ENCODE data around the gene SOHLH1.

Gene SOHLH1

DNA sequence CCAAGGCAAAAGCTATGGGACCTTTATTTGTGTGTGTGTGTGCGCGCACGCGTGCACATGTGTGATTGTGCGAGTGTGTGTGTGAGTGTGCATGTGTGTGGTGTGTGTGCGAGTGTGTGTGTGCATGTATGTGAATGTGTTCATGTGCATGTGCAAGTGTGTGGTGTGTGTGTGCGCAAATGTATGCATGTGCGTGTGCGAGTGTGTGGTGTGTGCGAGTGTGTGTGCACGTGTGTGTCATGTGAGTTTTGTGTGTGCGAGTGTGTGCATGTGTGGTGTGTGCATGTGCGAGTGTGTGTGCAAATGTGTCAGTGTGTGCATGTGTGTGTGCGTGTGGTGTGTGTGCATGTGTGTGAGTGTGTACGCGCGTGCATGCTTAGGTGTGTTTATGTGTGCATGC, 48.9 kb downstream of the SOHLH1 start:
- peaks cover 6% of the 10 kb centered on the region; the same call in 1 of the 2 replicates for H3K4me1 ChIP-seq (ENCODE audit: control insufficient read depth, insufficient read depth, low read length)
- H3K9ac ChIP-seq (ENCODE audit: low read depth, low read length) = no peak overlapping the region
- no peak overlapping the region for H3K4me3 ChIP-seq (ENCODE audit: low read depth, low read length)
- H3K9me3 ChIP-seq (ENCODE audit: control insufficient read depth, insufficient read depth, low read length) = peaks cover 74% of the 10 kb centered on the region
- H3K36me3 ChIP-seq (ENCODE audit: control insufficient read depth, insufficient read depth, low read length) = no peaks in the 10 kb centered on the region
- no peaks in the 10 kb centered on the region for H3K27me3 ChIP-seq (ENCODE audit: control insufficient read depth, insufficient read depth, low read length)
- no peak overlapping the region for H3K27ac ChIP-seq (ENCODE audit: low read depth, low read length)

DNA sequence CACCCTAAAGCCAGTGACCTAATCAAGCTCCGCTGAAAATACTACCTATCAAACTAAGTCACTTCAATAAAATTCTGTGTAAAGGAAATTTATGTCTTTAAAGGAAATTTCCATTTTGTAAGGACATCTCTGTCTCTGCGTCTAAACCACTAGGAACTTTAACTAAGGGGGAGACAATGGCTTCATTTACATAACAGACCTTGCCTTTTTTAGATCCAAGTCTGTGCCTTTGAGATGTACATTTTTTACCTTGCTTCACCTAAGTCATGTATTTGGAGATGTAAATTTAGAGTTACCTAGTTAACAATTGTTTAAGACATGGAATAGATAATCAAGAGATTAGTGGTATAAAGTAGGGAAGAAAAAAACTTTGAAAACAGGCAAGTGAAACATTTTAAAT, 49.8 kb downstream of the SOHLH1 start:
- H3K4me1 ChIP-seq (ENCODE audit: control insufficient read depth, insufficient read depth, low read length) = peaks cover 6% of the 10 kb centered on the region; the same call in 1 of the 2 replicates
- H3K36me3 ChIP-seq (ENCODE audit: control insufficient read depth, insufficient read depth, low read length) = no peaks in the 10 kb centered on the region
- no peak overlapping the region for H3K9ac ChIP-seq (ENCODE audit: low read depth, low read length)
- H3K4me3 ChIP-seq (ENCODE audit: low read depth, low read length) = 0 out of 2 replicates have a peak overlapping the region, but pooled peaks have one; percentile 0
- H3K27ac ChIP-seq (ENCODE audit: low read depth, low read length) = peak overlapping the region; percentile 76
- H3K27me3 ChIP-seq (ENCODE audit: control insufficient read depth, insufficient read depth, low read length) = no peaks in the 10 kb centered on the region
- H3K9me3 ChIP-seq (ENCODE audit: control insufficient read depth, insufficient read depth, low read length) = peaks cover 83% of the 10 kb centered on the region

DNA sequence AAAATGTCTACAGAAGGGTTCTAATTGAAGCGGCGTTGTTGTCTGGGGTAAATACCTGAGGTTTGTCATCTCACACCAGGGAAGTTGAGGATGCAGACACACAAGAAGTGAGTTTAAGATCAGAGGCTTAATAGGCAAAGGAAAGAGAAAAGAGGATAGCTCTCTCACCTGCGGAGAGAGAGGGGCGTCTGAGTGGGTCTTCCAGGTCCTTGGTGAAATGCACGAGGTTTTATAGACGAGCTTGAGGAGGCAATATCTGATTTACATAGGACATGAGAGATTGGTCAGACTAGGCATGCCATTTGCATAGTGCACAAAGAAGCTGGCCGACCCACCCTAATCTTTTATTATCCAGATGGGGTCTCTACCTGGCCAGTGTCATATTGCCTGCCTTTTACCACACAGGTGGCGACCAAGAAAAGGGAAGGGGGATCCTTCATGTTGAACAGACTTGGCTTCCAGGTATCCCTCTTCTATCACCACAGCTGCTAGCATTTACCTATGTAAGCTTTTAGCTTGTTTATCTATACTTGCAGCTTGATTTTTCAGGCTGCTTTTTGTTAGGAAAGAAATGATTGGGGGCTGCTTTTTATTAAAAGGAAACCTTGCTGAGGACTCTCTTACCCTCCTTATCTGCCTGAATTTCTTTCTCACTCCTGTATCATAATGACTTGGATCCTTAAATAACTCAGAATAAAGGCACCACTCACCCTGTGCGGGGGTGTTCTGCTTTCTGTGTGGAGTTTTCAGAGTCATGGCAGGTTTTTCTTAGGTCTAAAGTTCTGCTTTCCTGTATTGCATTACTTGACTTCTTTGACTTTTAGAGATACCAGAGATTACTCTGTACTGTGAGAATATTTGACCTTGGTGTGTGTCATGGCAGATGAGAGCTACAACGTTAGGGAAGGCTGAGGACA, 50.5 kb downstream of the SOHLH1 start:
- peak overlapping the region; percentile 76 for H3K27ac ChIP-seq (ENCODE audit: low read depth, low read length)
- H3K9ac ChIP-seq (ENCODE audit: low read depth, low read length) = no peak overlapping the region
- H3K9me3 ChIP-seq (ENCODE audit: control insufficient read depth, insufficient read depth, low read length) = peaks cover 85% of the 10 kb centered on the region
- H3K36me3 ChIP-seq (ENCODE audit: control insufficient read depth, insufficient read depth, low read length) = no peaks in the 10 kb centered on the region
- peak overlapping the region; percentile 24; the same call in 1 of the 2 replicates for H3K4me3 ChIP-seq (ENCODE audit: low read depth, low read length)
- peaks cover 6% of the 10 kb centered on the region; the same call in 1 of the 2 replicates for H3K4me1 ChIP-seq (ENCODE audit: control insufficient read depth, insufficient read depth, low read length)
- H3K27me3 ChIP-seq (ENCODE audit: control insufficient read depth, insufficient read depth, low read length) = no peaks in the 10 kb centered on the region

DNA sequence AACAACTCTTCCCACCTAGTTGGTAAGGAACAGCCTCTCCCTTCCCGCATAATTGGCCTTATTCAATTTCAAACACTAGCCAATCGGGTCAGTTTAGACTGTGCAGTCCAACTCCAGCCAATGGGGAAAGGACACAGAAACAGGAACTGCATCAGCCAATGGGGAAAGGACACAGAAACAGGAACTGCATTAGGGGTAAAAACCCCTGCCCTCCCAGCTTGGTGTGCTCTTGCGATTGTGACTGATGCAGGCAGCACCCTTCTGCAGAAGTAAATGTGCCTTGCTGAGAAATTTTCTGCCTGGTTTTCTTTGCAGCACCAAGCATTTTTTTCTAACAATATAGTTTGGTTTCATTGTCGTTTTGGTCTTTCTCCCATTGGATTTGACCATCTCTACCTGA, 51.4 kb downstream of the SOHLH1 start:
- H3K27ac ChIP-seq (ENCODE audit: low read depth, low read length) = no peak overlapping the region
- no peaks in the 10 kb centered on the region for H3K36me3 ChIP-seq (ENCODE audit: control insufficient read depth, insufficient read depth, low read length)
- H3K9me3 ChIP-seq (ENCODE audit: control insufficient read depth, insufficient read depth, low read length) = peaks cover 79% of the 10 kb centered on the region
- no peaks in the 10 kb centered on the region for H3K27me3 ChIP-seq (ENCODE audit: control insufficient read depth, insufficient read depth, low read length)
- H3K4me3 ChIP-seq (ENCODE audit: low read depth, low read length) = peak overlapping the region; percentile 24; the same call in 1 of the 2 replicates
- H3K9ac ChIP-seq (ENCODE audit: low read depth, low read length) = no peak overlapping the region
- H3K4me1 ChIP-seq (ENCODE audit: control insufficient read depth, insufficient read depth, low read length) = peaks cover 6% of the 10 kb centered on the region; the same call in 1 of the 2 replicates

DNA sequence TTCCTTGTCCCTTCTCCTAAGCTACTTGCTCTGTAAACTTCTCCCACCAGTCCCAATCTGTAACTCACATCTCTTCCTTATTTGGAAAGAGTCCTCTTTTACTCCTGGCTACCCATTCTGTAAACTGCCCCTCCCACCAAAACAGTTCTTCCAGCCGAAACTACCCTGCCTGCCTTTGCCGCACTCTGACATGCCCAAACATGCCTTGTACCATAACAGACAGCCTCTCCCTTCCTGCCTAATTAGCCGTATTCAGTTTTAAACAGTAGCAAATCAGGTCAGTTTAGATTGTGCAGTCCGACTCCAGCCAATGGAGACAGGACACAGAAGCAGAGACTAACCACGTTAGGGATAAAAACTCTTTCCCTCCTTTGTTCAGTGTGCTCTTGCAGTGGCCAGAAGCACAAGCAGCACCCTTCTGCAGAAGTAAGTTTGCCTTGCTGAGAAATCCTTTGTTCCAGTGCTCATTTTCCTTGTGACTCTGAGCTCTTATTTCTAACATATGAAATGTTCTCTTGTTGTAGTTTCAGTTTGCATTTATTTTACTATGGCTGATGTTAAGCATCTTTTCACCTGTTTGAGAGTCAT, 54.6 kb downstream of the SOHLH1 start:
- peaks cover 56% of the 10 kb centered on the region for H3K9me3 ChIP-seq (ENCODE audit: control insufficient read depth, insufficient read depth, low read length)
- no peak overlapping the region for H3K4me3 ChIP-seq (ENCODE audit: low read depth, low read length)
- H3K27ac ChIP-seq (ENCODE audit: low read depth, low read length) = no peak overlapping the region
- no peaks in the 10 kb centered on the region for H3K36me3 ChIP-seq (ENCODE audit: control insufficient read depth, insufficient read depth, low read length)
- no peak overlapping the region for H3K9ac ChIP-seq (ENCODE audit: low read depth, low read length)
- no peaks in the 10 kb centered on the region for H3K27me3 ChIP-seq (ENCODE audit: control insufficient read depth, insufficient read depth, low read length)
- H3K4me1 ChIP-seq (ENCODE audit: control insufficient read depth, insufficient read depth, low read length) = 0 out of 2 replicates have a peak, but pooled peaks cover 3% of the 10 kb centered on the region

Measured in HUES48 (cell line).